CD4-positive, alpha-beta memory T cell (primary cell): ENCODE results near the gene ZNF680. TPM values are rescaled to one million over a fixed set of nuclear protein-coding genes. Genes with fewer than 3 reads are reported as not detected.
A peak's percentile ranks its signal among the peaks of the same experiment; 100 is the strongest.
"Not testable (repeated sequence)": the region's sequence is repeated elsewhere in the genome, so short reads cannot be mapped to it uniquely, and the experiment has no call there.

Source experiments
- CTCF ChIA-PET: fragments of 350-600 bp; sonication (Branson Sonifier 250); formaldehyde crosslinking; loops from one replicate; lab custom pipeline; 2021; ENCODE audit warnings: inconsistent platforms; ENCODE audit not compliant: partially characterized antibody; lab: Charles Lee
- POLR2A ChIA-PET: fragments of 350-600 bp; sonication (Branson Sonifier 250); formaldehyde crosslinking; loops from one replicate; lab custom pipeline; 2021; ENCODE audit not compliant: partially characterized antibody; lab: Charles Lee
- DNase-seq, 5 donors: peaks; one replicate each; pipeline versions ENCODE4 v3.0.0 to v3.0.0-alpha.2; 2020 to 2022; ENCODE audit warnings: mixed read lengths in 1 of 5
- H3K27ac ChIP-seq: one replicate; pipeline ENCODE4 v1.7.0; 2013; ENCODE audit warnings: low read depth, low read length
- H3K27me3 ChIP-seq: 2 replicates; pipeline ENCODE4 v1.7.0; 2013; ENCODE audit warnings: mild to moderate bottlenecking, low read length, moderate library complexity; ENCODE audit not compliant: insufficient read depth
- H3K36me3 ChIP-seq: 2 replicates; pipeline ENCODE4 v1.7.0; 2013; ENCODE audit warnings: mild to moderate bottlenecking, low read length, moderate library complexity; ENCODE audit not compliant: insufficient read depth
- H3K4me1 ChIP-seq: 2 replicates; pipeline ENCODE4 v1.7.0; 2013; ENCODE audit warnings: mild to moderate bottlenecking, low read length, moderate library complexity; ENCODE audit not compliant: insufficient read depth
- H3K4me3 ChIP-seq, 2 donors: one replicate each; pipeline ENCODE4 v1.7.0; 2013; ENCODE audit warnings: low read length in 2 of 2, mild to moderate bottlenecking in 1 of 2
- H3K9me3 ChIP-seq, 2 donors: one replicate each; pipeline ENCODE4 v1.7.0; 2013; ENCODE audit warnings: low read length in 2 of 2, control low read depth in 1 of 2; ENCODE audit not compliant: control insufficient read depth in 1 of 2
- H3K27ac Mint-ChIP-seq, 7 donors: one replicate each; pipeline ENCODE4 v1.8.0; 2020 to 2021; ENCODE audit warnings: mixed read lengths in 7 of 7, mild to moderate bottlenecking in 6 of 7, inconsistent platforms in 3 of 7, moderate library complexity in 3 of 7
- H3K27me3 Mint-ChIP-seq, 2 donors: one replicate each; pipeline ENCODE4 v1.8.0; 2020 to 2021; ENCODE audit warnings: mixed read lengths in 2 of 2
- H3K36me3 Mint-ChIP-seq, 2 donors: one replicate each; pipeline ENCODE4 v1.8.0; 2020 to 2021; ENCODE audit warnings: mixed read lengths in 2 of 2, inconsistent platforms in 1 of 2, mild to moderate bottlenecking in 1 of 2
- H3K4me1 Mint-ChIP-seq, 4 donors: one replicate each; pipeline ENCODE4 v1.8.0; 2020 to 2021; ENCODE audit warnings: mixed read lengths in 4 of 4, mild to moderate bottlenecking in 1 of 4
- H3K4me3 Mint-ChIP-seq, 8 donors: one replicate each; pipeline ENCODE4 v1.8.0; 2020 to 2021; ENCODE audit warnings: mixed read lengths in 8 of 8, mild to moderate bottlenecking in 7 of 8, moderate library complexity in 6 of 8, inconsistent platforms in 3 of 8
- H3K9me3 Mint-ChIP-seq, 8 donors: one replicate each; pipeline ENCODE4 v1.8.0; 2020 to 2021; ENCODE audit warnings: mixed read lengths in 8 of 8, mild to moderate bottlenecking in 5 of 8, inconsistent platforms in 3 of 8, moderate library complexity in 1 of 8
- intact Hi-C: fragments of 100-400 bp; cut with micrococcal nuclease; formaldehyde crosslinking; loops from one replicate; pipeline ENCODE4 v1.15.1; 2023
- polyA plus RNA-seq, 2 donors: library from polyadenylated mRNA; unstranded; fragments of 300-500 nt; fragmentation: Illumina TruSeq; gene quantifications; one replicate each; pipeline ENCODE4 v1.2.3, GENCODE V29; 2021
- total RNA-seq, 2 experiments: library from RNA; stranded (reverse); gene quantifications; one replicate each; pipeline ENCODE4 v1.2.3, GENCODE V29; 2021

The ZNF680 gene
- total and polyA plus RNA-seq, 4 experiments from 2014 or later = 7.4 to 19.6 (median 13.9) TPM

GRCh38 chr7:64570284-64570605, 7.4 kb upstream of the ZNF680 start:
- H3K4me1 Mint-ChIP-seq = peaks cover 9 to 19% (median 9%) of the 10 kb centered on the region in 4 donors
- H3K4me1 ChIP-seq, intact Hi-C loops, H3K27me3 ChIP-seq, H3K27me3 Mint-ChIP-seq, H3K36me3 ChIP-seq, CTCF ChIA-PET, DNase-seq, H3K36me3 Mint-ChIP-seq, H3K9me3 Mint-ChIP-seq, H3K27ac ChIP-seq, H3K9me3 ChIP-seq: not testable (repeated sequence)
- peak overlapping the region; percentile 90 to 98 (median 94) for H3K4me3 Mint-ChIP-seq
- peak overlapping the region in 1 of 2 donors; percentile 57 for H3K4me3 ChIP-seq
- H3K27ac Mint-ChIP-seq = peak overlapping the region in 6 of 7 donors; percentile 82 to 94 (median 92)
- POLR2A ChIA-PET = interaction anchor here (1.3 kb wide), 1 partner anchor 95 kb away, joined by 5 read pairs; the partner anchor contains the start of gene ZNF107

- H3K27me3 Mint-ChIP-seq, H3K9me3 ChIP-seq, H3K4me1 ChIP-seq, H3K27me3 ChIP-seq, H3K27ac ChIP-seq, H3K9me3 Mint-ChIP-seq, H3K36me3 Mint-ChIP-seq, H3K36me3 ChIP-seq, intact Hi-C loops: not testable (repeated sequence)
- H3K4me3 ChIP-seq = peak overlapping the region; percentile 17 to 57
- H3K27ac Mint-ChIP-seq = peak overlapping the region; percentile 6 to 94 (median 90)
- ChIA-PET POLR2A (interaction anchor here (1.3 kb wide), 1 partner anchor 96 kb away, joined by 5 read pairs; the partner anchor contains the start of gene ZNF107), CTCF (interaction anchor here (1.4 kb wide), 1 partner anchor 11 kb away, joined by 3 read pairs; no protein-coding TSS in a partner anchor)
- peak; percentile 51 to 70 (median 59) for DNase-seq
- peak overlapping the region; percentile 90 to 98 (median 94) for H3K4me3 Mint-ChIP-seq
- H3K4me1 Mint-ChIP-seq = peaks cover 9 to 19% (median 9%) of the 10 kb centered on the region in 4 donors
These were observed 6.8 kb upstream of the ZNF680 start for GRCh38 chr7:64569372-64570283.

GRCh38 chr7:64562256-64562625, 630 bp downstream of the ZNF680 start:
- H3K9me3 Mint-ChIP-seq = peaks cover 0 to 2% (median 0%) of the 10 kb centered on the region in 8 donors
- ChIA-PET POLR2A (interaction anchor here (1.1 to 3.1 kb wide), 9 partner anchors 9 to 662 kb away, joined by 3 to 32 read pairs (median 6); partner anchors contain the start of genes ERV3-1, ZNF107, ZNF138 and ZNF736), CTCF (interaction anchor here (1.2 to 1.5 kb wide), 3 partner anchors 12 to 811 kb away, joined by 3 to 4 read pairs (median 4); partner anchors contain the start of gene ZNF92)
- peak in 2 of 5 donors; percentile 35 to 48 for DNase-seq
- peaks cover 20% of the 10 kb centered on the region for H3K4me1 ChIP-seq
- H3K36me3 Mint-ChIP-seq = peaks cover 20 to 29% of the 10 kb centered on the region in 2 donors
- H3K27me3 Mint-ChIP-seq = no peaks in the 10 kb centered on the region
- no peaks in the 10 kb centered on the region for H3K9me3 ChIP-seq
- peak overlapping the region; percentile 47 to 70 for H3K4me3 ChIP-seq
- H3K4me1 Mint-ChIP-seq = peaks cover 23 to 49% (median 38%) of the 10 kb centered on the region in 4 donors
- no peaks in the 10 kb centered on the region for H3K36me3 ChIP-seq
- peak overlapping the region; percentile 57 for H3K27ac ChIP-seq
- intact Hi-C loops = loop anchor here (5.0 kb wide), 2 partner anchors 230 to 810 kb away; partner anchors contain the start of genes ZNF138 and ZNF92
- peak overlapping the region; percentile 100 for H3K4me3 Mint-ChIP-seq
- no peaks in the 10 kb centered on the region for H3K27me3 ChIP-seq
- peak overlapping the region; percentile 97 to 99 (median 99) for H3K27ac Mint-ChIP-seq

- peak overlapping the region in 2 of 8 donors; percentile 9 to 36 for H3K4me3 Mint-ChIP-seq
These were observed 3.7 kb downstream of the ZNF680 start for GRCh38 chr7:64559206-64559605.

GRCh38 chr7:64558781-64559180, 4.1 kb downstream of the ZNF680 start:
- Histone ChIP-seq H3K27me3 (no peaks in the 10 kb centered on the region), H3K9me3 (no peaks in the 10 kb centered on the region), H3K27ac (no peak overlapping the region), H3K4me3 (no peak overlapping the region), H3K4me1 (peaks cover 17% of the 10 kb centered on the region), H3K36me3 (no peaks in the 10 kb centered on the region)
- ChIA-PET POLR2A (no interaction called here), CTCF (interaction anchor here (1.3 kb wide), 1 partner anchor 10 kb away, joined by 3 read pairs; no protein-coding TSS in a partner anchor)
- DNase-seq = no peak
- intact Hi-C loops = no loop called here
- Mint-ChIP-seq H3K9me3 (peaks cover 0 to 13% (median 3%) of the 10 kb centered on the region in 8 donors), H3K4me3 (peak overlapping the region in 1 of 8 donors; percentile 36), H3K36me3 (peaks cover 37 to 38% of the 10 kb centered on the region in 2 donors), H3K27me3 (no peaks in the 10 kb centered on the region), H3K27ac (peak overlapping the region in 2 of 7 donors; percentile 4 to 46), H3K4me1 (peaks cover 27 to 62% (median 46%) of the 10 kb centered on the region in 4 donors)

More at GRCh38 chr7:64559206-64559605, 3.7 kb downstream of the ZNF680 start:
- no peak for DNase-seq
- H3K4me1 Mint-ChIP-seq = peaks cover 30 to 66% (median 50%) of the 10 kb centered on the region in 4 donors
- CTCF ChIA-PET = interaction anchor here (1.3 kb wide), 1 partner anchor 10 kb away, joined by 3 read pairs; no protein-coding TSS in a partner anchor
- H3K9me3 Mint-ChIP-seq = peaks cover 0 to 13% (median 3%) of the 10 kb centered on the region in 8 donors
- intact Hi-C loops = no loop called here
- H3K27ac Mint-ChIP-seq = peak overlapping the region in 2 of 7 donors; percentile 42 to 46
- Histone ChIP-seq H3K27me3 (no peaks in the 10 kb centered on the region), H3K27ac (no peak overlapping the region), H3K4me3 (no peak overlapping the region), H3K36me3 (no peaks in the 10 kb centered on the region), H3K4me1 (peaks cover 20% of the 10 kb centered on the region), H3K9me3 (no peaks in the 10 kb centered on the region)
- H3K36me3 Mint-ChIP-seq = peaks cover 37 to 38% of the 10 kb centered on the region in 2 donors
- POLR2A ChIA-PET = no interaction called here
- no peaks in the 10 kb centered on the region for H3K27me3 Mint-ChIP-seq

GRCh38 chr7:64558323-64558705, 4.6 kb downstream of the ZNF680 start:
- peaks cover 37 to 38% of the 10 kb centered on the region in 2 donors for H3K36me3 Mint-ChIP-seq
- H3K27ac Mint-ChIP-seq = peak overlapping the region in 2 of 7 donors; percentile 11 to 46
- peak overlapping the region in 1 of 8 donors; percentile 36 for H3K4me3 Mint-ChIP-seq

More at GRCh38 chr7:64558323-64558705, 4.6 kb downstream of the ZNF680 start:
- ChIA-PET POLR2A (no interaction called here), CTCF (interaction anchor here (1.3 kb wide), 1 partner anchor 11 kb away, joined by 3 read pairs; no protein-coding TSS in a partner anchor)
- Histone ChIP-seq H3K4me1 (peaks cover 15% of the 10 kb centered on the region), H3K27me3 (no peaks in the 10 kb centered on the region), H3K36me3 (no peaks in the 10 kb centered on the region), H3K27ac (no peak overlapping the region), H3K4me3 (no peak overlapping the region), H3K9me3 (no peaks in the 10 kb centered on the region)
- intact Hi-C loops = no loop called here
- H3K4me1 Mint-ChIP-seq = peaks cover 25 to 59% (median 44%) of the 10 kb centered on the region in 4 donors
- H3K9me3 Mint-ChIP-seq = peaks cover 0 to 14% (median 3%) of the 10 kb centered on the region in 8 donors
- no peak for DNase-seq
- H3K27me3 Mint-ChIP-seq = no peaks in the 10 kb centered on the region
